WTC11 (cell line): Measurements from ENCODE around the gene NLGN1. TPM values are rescaled to one million over a fixed set of nuclear protein-coding genes. Genes with fewer than 3 reads are reported as not detected.

Experiments
- ATAC-seq: fragments of 200-7000 bp; cut with Tn5 transposase; 2 replicates; pipeline ENCODE4 v1.10.0; 2021; ENCODE audit warnings: mild to moderate bottlenecking, moderate library complexity
- CTCF ChIA-PET: fragments of 300-600 bp; sonication (Branson Sonifier 250); formaldehyde crosslinking; loops from one replicate; lab custom pipeline; 2021; ENCODE audit warnings: antibody characterized with exemption; lab: Charles Lee
- POLR2A ChIA-PET: fragments of 350-600 bp; sonication (Branson Sonifier 250); formaldehyde crosslinking; loops from one replicate; lab custom pipeline; 2021; ENCODE audit warnings: antibody characterized with exemption; lab: Charles Lee
- DNase-seq: peaks from one replicate; pipeline ENCODE4 v3.0.0; 2021; ENCODE audit warnings: low spot score
- H3K27ac Mint-ChIP-seq: 2 replicates; pipeline ENCODE4 v1.8.0; 2021; ENCODE audit warnings: mixed read lengths
- H3K27me3 Mint-ChIP-seq: 2 replicates; pipeline ENCODE4 v1.8.0; 2021; ENCODE audit warnings: low read depth, mild to moderate bottlenecking, moderate library complexity, mixed read lengths
- H3K36me3 Mint-ChIP-seq: 2 replicates; pipeline ENCODE4 v1.8.0; 2021; ENCODE audit warnings: mixed read lengths
- H3K4me1 Mint-ChIP-seq: 2 replicates; pipeline ENCODE4 v1.8.0; 2022; ENCODE audit warnings: mixed read lengths
- H3K4me3 Mint-ChIP-seq: 2 replicates; pipeline ENCODE4 v1.8.0; 2021; ENCODE audit warnings: mild to moderate bottlenecking, moderate library complexity, mixed read lengths
- H3K9me3 Mint-ChIP-seq: 2 replicates; pipeline ENCODE4 v1.8.0; 2021; ENCODE audit warnings: mixed read lengths
- ESRRA ChIP-seq: sonication (generic); formaldehyde crosslinking; IDR thresholded peaks from 2 replicates; pipeline ENCODE4 v1.8.1; 2022; ENCODE audit warnings: mild to moderate bottlenecking, missing genetic modification reagents, borderline replicate concordance
- FOXK1 ChIP-seq: sonication (generic); formaldehyde crosslinking; IDR thresholded peaks from 2 replicates; pipeline ENCODE4 v1.8.0; 2022; ENCODE audit warnings: mild to moderate bottlenecking, moderate library complexity, missing genetic modification reagents
- FOXP1 ChIP-seq: sonication (generic); formaldehyde crosslinking; IDR thresholded peaks from 2 replicates; pipeline ENCODE4 v1.8.0; 2022; ENCODE audit warnings: missing genetic modification reagents, mild to moderate bottlenecking, moderate library complexity, borderline replicate concordance
- GRHL2 ChIP-seq: fragments of 250-450 bp; sonication (Bioruptor Pico); IDR thresholded peaks from 2 replicates; pipeline ENCODE4 v1.8.0; 2022; ENCODE audit warnings: mild to moderate bottlenecking, moderate library complexity; ENCODE audit not compliant: insufficient replicate concordance, severe bottlenecking
- HMGA2 ChIP-seq: fragments of 250-450 bp; sonication (Bioruptor Pico); IDR thresholded peaks from 2 replicates; pipeline ENCODE4 v1.4.0; 2021; ENCODE audit warnings: mild to moderate bottlenecking, moderate library complexity
- NFE2L1 ChIP-seq: sonication (generic); formaldehyde crosslinking; IDR thresholded peaks from 2 replicates; pipeline ENCODE4 v1.8.1; 2023; ENCODE audit warnings: missing genetic modification reagents
- RELA ChIP-seq: sonication (generic); formaldehyde crosslinking; IDR thresholded peaks from 2 replicates; pipeline ENCODE4 v1.8.1; 2022; ENCODE audit warnings: missing genetic modification reagents, mild to moderate bottlenecking, borderline replicate concordance
- SMAD3 ChIP-seq: sonication (generic); formaldehyde crosslinking; IDR thresholded peaks from 2 replicates; pipeline ENCODE4 v1.8.0; 2022; ENCODE audit warnings: missing genetic modification reagents, mild to moderate bottlenecking, borderline replicate concordance
- ZBTB21 ChIP-seq: sonication (generic); formaldehyde crosslinking; IDR thresholded peaks from 2 replicates; pipeline ENCODE4 v1.8.1; 2023; ENCODE audit warnings: mild to moderate bottlenecking, missing genetic modification reagents, borderline replicate concordance
- ZNF121 ChIP-seq: sonication (generic); formaldehyde crosslinking; IDR thresholded peaks from 2 replicates; pipeline ENCODE4 v1.8.0; 2023; ENCODE audit warnings: missing genetic modification reagents
- ZNF317 ChIP-seq: sonication (generic); formaldehyde crosslinking; IDR thresholded peaks from 2 replicates; pipeline ENCODE4 v1.8.1; 2023; ENCODE audit warnings: low read depth, mild to moderate bottlenecking, moderate library complexity, missing genetic modification reagents, borderline replicate concordance
- ZNF423 ChIP-seq: fragments of 250-450 bp; sonication (Bioruptor Pico); IDR thresholded peaks from 2 replicates; pipeline ENCODE4 v2.1.2; 2022; ENCODE audit warnings: mild to moderate bottlenecking, moderate library complexity
- total RNA-seq: library from RNA; stranded (reverse); gene quantifications from 3 replicates; pipeline ENCODE4 v1.2.3, GENCODE V29; 2021
- TF ChIP-seq, protein P1 (sequence below): sonication (generic); formaldehyde crosslinking; IDR thresholded peaks from 2 replicates; pipeline ENCODE4 v1.8.0; 2023; ENCODE audit warnings: missing genetic modification reagents, mild to moderate bottlenecking, borderline replicate concordance
- TF ChIP-seq, protein P2 (sequence below): sonication (generic); formaldehyde crosslinking; IDR thresholded peaks from 2 replicates; pipeline ENCODE4 v1.8.1; 2023; ENCODE audit warnings: mild to moderate bottlenecking, missing genetic modification reagents, moderate library complexity
- TF ChIP-seq, protein P3 (sequence below): sonication (generic); formaldehyde crosslinking; IDR thresholded peaks from 2 replicates; pipeline ENCODE4 v1.8.0; 2022; ENCODE audit warnings: mild to moderate bottlenecking, missing genetic modification reagents
- TF ChIP-seq, protein P4 (sequence below): sonication (generic); formaldehyde crosslinking; IDR thresholded peaks from 2 replicates; pipeline ENCODE4 v1.8.1; 2022; ENCODE audit warnings: low read depth, missing genetic modification reagents, borderline replicate concordance
- TF ChIP-seq, protein P5 (sequence below): sonication (generic); formaldehyde crosslinking; IDR thresholded peaks from 2 replicates; pipeline ENCODE4 v1.8.1; 2022; ENCODE audit warnings: low read depth, mild to moderate bottlenecking, moderate library complexity, missing genetic modification reagents, borderline replicate concordance
- TF ChIP-seq, protein P6 (sequence below): sonication (generic); formaldehyde crosslinking; IDR thresholded peaks from 2 replicates; pipeline ENCODE4 v1.8.1; 2022; ENCODE audit warnings: missing genetic modification reagents, borderline replicate concordance
- TF ChIP-seq, protein P7 (sequence below): sonication (generic); formaldehyde crosslinking; IDR thresholded peaks from 2 replicates; pipeline ENCODE4 v1.8.0; 2022; ENCODE audit warnings: mild to moderate bottlenecking, missing genetic modification reagents

NLGN1 gene
- total RNA-seq, 1 experiment from 2014 or later = 12.4 TPM

DNA sequence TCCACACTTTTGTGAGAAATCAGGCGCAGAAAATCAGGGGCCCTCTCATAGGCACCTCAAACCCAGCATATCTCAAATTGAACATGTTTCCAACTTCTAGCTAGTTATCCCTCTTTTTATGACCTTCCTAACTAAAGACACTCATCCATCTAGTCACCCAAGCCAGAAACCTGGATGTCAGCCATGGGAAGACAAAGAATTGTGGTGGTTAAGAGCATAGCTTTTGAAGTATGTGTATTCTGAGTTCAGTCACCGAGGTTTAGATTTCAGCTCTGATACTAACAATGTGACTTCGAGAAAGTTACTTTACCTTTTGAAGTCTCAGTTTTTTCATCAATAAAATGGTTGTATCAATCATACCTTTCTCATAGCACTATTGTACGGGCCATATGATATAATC is 495.5 kb downstream of the NLGN1 start (continued):
- TF ChIP-seq, protein P1, sequence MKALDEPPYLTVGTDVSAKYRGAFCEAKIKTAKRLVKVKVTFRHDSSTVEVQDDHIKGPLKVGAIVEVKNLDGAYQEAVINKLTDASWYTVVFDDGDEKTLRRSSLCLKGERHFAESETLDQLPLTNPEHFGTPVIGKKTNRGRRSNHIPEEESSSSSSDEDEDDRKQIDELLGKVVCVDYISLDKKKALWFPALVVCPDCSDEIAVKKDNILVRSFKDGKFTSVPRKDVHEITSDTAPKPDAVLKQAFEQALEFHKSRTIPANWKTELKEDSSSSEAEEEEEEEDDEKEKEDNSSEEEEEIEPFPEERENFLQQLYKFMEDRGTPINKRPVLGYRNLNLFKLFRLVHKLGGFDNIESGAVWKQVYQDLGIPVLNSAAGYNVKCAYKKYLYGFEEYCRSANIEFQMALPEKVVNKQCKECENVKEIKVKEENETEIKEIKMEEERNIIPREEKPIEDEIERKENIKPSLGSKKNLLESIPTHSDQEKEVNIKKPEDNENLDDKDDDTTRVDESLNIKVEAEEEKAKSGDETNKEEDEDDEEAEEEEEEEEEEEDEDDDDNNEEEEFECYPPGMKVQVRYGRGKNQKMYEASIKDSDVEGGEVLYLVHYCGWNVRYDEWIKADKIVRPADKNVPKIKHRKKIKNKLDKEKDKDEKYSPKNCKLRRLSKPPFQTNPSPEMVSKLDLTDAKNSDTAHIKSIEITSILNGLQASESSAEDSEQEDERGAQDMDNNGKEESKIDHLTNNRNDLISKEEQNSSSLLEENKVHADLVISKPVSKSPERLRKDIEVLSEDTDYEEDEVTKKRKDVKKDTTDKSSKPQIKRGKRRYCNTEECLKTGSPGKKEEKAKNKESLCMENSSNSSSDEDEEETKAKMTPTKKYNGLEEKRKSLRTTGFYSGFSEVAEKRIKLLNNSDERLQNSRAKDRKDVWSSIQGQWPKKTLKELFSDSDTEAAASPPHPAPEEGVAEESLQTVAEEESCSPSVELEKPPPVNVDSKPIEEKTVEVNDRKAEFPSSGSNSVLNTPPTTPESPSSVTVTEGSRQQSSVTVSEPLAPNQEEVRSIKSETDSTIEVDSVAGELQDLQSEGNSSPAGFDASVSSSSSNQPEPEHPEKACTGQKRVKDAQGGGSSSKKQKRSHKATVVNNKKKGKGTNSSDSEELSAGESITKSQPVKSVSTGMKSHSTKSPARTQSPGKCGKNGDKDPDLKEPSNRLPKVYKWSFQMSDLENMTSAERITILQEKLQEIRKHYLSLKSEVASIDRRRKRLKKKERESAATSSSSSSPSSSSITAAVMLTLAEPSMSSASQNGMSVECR (CRISPR knock-in tag) = no peak
- TF ChIP-seq, protein P2, sequence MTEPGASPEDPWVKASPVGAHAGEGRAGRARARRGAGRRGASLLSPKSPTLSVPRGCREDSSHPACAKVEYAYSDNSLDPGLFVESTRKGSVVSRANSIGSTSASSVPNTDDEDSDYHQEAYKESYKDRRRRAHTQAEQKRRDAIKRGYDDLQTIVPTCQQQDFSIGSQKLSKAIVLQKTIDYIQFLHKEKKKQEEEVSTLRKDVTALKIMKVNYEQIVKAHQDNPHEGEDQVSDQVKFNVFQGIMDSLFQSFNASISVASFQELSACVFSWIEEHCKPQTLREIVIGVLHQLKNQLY (CRISPR knock-in tag) = no peak
- TF ChIP-seq RELA (no peak), FOXK1 (no peak), FOXP1 (CRISPR knock-in tag) (no peak), ZBTB21 (CRISPR knock-in tag) (no peak), NFE2L1 (CRISPR knock-in tag) (no peak), ZNF121 (CRISPR knock-in tag) (no peak), HMGA2 (no peak), ESRRA (no peak)
- TF ChIP-seq, protein P3, sequence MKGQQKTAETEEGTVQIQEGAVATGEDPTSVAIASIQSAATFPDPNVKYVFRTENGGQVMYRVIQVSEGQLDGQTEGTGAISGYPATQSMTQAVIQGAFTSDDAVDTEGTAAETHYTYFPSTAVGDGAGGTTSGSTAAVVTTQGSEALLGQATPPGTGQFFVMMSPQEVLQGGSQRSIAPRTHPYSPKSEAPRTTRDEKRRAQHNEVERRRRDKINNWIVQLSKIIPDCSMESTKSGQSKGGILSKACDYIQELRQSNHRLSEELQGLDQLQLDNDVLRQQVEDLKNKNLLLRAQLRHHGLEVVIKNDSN (CRISPR knock-in tag) = no peak
- TF ChIP-seq, protein P4, sequence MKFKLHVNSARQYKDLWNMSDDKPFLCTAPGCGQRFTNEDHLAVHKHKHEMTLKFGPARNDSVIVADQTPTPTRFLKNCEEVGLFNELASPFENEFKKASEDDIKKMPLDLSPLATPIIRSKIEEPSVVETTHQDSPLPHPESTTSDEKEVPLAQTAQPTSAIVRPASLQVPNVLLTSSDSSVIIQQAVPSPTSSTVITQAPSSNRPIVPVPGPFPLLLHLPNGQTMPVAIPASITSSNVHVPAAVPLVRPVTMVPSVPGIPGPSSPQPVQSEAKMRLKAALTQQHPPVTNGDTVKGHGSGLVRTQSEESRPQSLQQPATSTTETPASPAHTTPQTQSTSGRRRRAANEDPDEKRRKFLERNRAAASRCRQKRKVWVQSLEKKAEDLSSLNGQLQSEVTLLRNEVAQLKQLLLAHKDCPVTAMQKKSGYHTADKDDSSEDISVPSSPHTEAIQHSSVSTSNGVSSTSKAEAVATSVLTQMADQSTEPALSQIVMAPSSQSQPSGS = no peak
- TF ChIP-seq, protein P5, sequence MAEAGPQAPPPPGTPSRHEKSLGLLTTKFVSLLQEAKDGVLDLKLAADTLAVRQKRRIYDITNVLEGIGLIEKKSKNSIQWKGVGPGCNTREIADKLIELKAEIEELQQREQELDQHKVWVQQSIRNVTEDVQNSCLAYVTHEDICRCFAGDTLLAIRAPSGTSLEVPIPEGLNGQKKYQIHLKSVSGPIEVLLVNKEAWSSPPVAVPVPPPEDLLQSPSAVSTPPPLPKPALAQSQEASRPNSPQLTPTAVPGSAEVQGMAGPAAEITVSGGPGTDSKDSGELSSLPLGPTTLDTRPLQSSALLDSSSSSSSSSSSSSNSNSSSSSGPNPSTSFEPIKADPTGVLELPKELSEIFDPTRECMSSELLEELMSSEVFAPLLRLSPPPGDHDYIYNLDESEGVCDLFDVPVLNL (CRISPR knock-in tag) = no peak

DNA sequence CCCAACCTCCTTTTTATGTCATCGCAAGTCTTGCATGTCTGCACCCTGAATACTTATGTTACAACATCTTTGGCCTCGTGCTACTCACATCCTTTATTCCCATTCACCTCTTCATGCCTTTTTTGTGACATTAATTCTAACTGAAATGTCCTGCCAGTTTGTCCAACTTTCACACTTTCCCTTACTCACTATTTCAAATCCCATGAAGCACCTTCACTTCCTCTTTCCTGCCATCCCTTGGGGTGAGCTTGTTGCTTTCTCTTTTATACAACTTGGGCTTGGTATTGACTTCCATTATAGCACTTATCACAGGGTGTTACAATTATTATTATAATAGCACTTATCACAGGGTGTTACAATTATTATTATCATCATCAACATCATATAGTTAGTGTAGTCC is 496.3 kb downstream of the NLGN1 start:
- POLR2A ChIA-PET = no interaction called here
- Mint-ChIP-seq H3K4me1 (peaks cover 28% of the 10 kb centered on the region), H3K36me3 (no peaks in the 10 kb centered on the region), H3K27ac (no peak overlapping the region), H3K27me3 (no peaks in the 10 kb centered on the region), H3K4me3 (no peak overlapping the region), H3K9me3 (no peaks in the 10 kb centered on the region)
- ATAC-seq (no peak), DNase-seq (no peak)
- TF ChIP-seq FOXP1 (CRISPR knock-in tag) (no peak), NFE2L1 (CRISPR knock-in tag) (no peak)
- CTCF ChIA-PET = no interaction called here

DNA sequence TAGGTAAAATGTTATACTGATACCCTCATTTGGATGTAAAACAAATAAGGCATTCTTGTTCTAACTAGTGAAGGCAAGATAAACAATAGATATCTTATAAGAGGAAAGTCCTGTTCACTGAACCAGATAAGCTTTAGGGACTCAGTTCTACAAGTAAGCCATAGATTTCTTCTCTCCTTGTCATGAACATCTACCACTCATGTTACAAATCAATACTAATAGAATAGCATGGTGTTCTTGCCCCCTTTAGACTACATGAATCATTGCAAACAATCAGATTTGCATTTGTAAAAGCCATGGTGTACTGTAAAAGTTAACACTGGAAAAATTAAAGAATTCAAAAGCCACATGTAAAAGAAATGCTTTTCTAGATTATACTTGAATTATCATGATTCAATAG is 500.1 kb downstream of the NLGN1 start:
- Mint-ChIP-seq H3K9me3 (no peaks in the 10 kb centered on the region), H3K4me3 (no peak overlapping the region), H3K4me1 (peaks cover 7% of the 10 kb centered on the region), H3K27me3 (no peaks in the 10 kb centered on the region), H3K27ac (no peak overlapping the region), H3K36me3 (no peaks in the 10 kb centered on the region)
- no peak for DNase-seq
- ATAC-seq = no peak
- CTCF ChIA-PET = interaction anchor here (1.4 kb wide), 1 partner anchor 96 kb away, joined by 3 read pairs; no protein-coding TSS in a partner anchor
- POLR2A ChIA-PET = no interaction called here
- TF ChIP-seq GRHL2 (CRISPR knock-in tag) (no peak), NFE2L1 (CRISPR knock-in tag) (no peak), ZNF317 (CRISPR knock-in tag) (no peak), ZNF423 (no peak), SMAD3 (CRISPR knock-in tag) (no peak)
- TF ChIP-seq, protein P6, sequence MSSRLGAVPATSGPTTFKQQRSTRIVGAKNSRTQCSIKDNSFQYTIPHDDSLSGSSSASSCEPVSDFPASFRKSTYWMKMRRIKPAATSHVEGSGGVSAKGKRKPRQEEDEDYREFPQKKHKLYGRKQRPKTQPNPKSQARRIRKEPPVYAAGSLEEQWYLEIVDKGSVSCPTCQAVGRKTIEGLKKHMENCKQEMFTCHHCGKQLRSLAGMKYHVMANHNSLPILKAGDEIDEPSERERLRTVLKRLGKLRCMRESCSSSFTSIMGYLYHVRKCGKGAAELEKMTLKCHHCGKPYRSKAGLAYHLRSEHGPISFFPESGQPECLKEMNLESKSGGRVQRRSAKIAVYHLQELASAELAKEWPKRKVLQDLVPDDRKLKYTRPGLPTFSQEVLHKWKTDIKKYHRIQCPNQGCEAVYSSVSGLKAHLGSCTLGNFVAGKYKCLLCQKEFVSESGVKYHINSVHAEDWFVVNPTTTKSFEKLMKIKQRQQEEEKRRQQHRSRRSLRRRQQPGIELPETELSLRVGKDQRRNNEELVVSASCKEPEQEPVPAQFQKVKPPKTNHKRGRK = no peak
- TF ChIP-seq, protein P7, sequence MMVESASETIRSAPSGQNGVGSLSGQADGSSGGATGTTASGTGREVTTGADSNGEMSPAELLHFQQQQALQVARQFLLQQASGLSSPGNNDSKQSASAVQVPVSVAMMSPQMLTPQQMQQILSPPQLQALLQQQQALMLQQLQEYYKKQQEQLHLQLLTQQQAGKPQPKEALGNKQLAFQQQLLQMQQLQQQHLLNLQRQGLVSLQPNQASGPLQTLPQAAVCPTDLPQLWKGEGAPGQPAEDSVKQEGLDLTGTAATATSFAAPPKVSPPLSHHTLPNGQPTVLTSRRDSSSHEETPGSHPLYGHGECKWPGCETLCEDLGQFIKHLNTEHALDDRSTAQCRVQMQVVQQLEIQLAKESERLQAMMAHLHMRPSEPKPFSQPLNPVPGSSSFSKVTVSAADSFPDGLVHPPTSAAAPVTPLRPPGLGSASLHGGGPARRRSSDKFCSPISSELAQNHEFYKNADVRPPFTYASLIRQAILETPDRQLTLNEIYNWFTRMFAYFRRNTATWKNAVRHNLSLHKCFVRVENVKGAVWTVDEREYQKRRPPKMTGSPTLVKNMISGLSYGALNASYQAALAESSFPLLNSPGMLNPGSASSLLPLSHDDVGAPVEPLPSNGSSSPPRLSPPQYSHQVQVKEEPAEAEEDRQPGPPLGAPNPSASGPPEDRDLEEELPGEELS (CRISPR knock-in tag) = no peak
